NCI-H2029 (cell line): Measurements from ENCODE around the gene SOX8.
"Not testable (repeated sequence)": the region's sequence is repeated elsewhere in the genome, so short reads cannot be mapped to it uniquely, and the experiment has no call there.

Experiments used
- DNase-seq: peaks from one replicate; lab custom pipeline; 2025; lab: John Stamatoyannopoulos, UW

SOX8 gene

DNA sequence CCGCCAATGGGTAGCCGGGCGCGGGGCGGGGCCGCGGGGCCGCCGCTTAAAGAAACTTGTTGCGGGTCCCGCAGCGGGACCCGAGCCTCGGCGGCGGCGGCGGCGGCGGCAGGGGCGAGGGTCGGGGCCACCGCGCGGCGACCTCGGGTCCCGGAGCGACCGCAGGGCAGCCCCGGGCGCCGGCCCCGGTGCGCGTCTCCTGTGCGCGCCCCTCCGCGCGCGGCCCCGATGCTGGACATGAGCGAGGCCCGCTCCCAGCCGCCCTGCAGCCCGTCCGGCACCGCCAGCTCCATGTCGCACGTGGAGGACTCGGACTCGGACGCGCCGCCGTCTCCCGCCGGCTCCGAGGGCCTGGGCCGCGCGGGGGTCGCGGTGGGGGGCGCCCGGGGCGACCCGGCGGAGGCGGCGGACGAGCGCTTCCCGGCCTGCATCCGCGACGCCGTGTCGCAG is at the start of gene SOX8:
SOX8 (plus strand) TSS at position 76 of the 450 bp plus-strand sequence; CDS start at position 229, 153 bp downstream.
- DNase-seq = no peak

- no peak for DNase-seq
These were observed 48.7 kb upstream of the SOX8 start for GRCh38 chr16:932831-933330.

DNA sequence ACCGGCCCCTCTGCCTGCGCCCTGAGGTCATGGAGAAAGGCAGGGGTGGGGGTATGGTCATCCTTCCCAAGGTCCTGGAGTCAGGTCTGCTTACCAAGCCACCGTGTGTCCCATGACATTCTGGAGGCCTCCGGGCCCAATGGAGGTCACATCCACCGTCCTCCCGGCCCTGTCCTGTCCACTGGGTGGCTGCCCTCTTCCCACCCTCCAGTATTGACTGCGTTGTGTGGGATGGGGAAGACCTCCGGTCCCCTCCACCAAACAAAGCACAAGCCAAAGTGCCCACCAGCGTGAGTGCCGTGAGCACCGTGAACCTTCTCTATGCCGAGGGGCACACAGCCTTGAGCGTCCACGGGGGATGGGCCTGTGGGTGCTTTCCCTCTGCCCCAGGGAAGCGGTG is 48.0 kb upstream of the SOX8 start:
- no peak for DNase-seq

- no peak for DNase-seq
These were observed 47.4 kb upstream of the SOX8 start for GRCh38 chr16:934178-934577.

DNA sequence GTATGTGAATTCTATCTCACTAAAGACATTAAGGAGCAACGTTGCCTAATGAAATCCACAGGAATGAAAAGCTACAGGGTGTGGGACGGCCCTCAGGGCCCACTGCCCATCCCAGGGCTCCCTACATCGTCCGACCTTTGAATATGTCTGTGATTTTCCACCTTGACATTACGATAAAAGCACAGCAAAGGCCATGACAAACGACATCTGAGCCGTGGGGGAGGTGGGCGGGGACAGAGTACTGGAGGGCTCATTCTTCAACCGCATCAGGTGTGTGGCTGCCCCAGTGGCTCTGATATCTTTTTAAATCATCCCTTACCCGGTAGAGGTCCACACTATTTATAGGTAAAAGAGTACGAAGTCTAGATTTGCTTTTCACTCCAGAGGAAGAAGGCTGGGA is 45.9 kb upstream of the SOX8 start:
- DNase-seq = no peak

- no peak for DNase-seq
These were observed 44.3 kb upstream of the SOX8 start for GRCh38 chr16:937311-937710.

- DNase-seq = no peak
These were observed 43.8 kb upstream of the SOX8 start for GRCh38 chr16:937723-938122.

DNA sequence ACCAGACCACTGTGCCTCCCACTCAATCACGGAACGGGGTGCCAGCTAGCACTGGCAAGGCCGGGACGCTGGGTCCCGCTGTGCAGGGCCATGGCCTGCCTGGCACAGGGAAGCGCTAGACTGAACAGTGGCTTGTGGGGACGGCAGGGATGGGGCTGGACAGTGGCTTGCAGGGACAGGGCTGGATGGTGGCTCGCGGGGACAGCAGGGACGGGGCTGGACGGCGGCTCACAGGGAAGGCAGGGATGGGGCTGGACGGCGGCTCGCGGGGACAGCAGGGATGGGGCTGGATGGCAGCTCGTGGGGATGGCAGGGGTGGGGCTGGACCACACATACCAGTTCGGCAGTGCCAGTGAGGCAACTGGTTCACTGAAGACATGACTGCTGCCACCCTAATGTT is 43.4 kb upstream of the SOX8 start:
- no peak for DNase-seq

DNA sequence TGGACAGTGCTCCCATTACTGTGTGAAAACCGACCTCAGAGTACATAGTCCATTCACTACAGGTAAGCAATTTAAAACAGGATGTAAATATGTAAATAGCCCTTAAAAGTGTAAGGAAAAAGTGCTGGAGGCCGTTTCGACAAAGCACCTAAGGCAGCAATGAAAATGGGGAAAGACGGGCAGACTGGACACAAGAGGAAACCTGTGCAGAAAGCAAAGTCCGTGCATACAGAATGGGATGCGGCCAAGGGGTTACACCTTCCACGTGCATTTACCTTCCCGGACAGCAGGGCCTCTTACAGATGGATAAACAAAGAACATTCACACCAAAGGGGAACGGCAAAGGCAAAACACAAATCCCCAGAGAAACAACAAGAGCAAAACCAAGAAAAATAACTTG is 42.8 kb upstream of the SOX8 start:
- DNase-seq = no peak

- no peak for DNase-seq
These were observed 42.3 kb upstream of the SOX8 start for GRCh38 chr16:939311-939710.

DNA sequence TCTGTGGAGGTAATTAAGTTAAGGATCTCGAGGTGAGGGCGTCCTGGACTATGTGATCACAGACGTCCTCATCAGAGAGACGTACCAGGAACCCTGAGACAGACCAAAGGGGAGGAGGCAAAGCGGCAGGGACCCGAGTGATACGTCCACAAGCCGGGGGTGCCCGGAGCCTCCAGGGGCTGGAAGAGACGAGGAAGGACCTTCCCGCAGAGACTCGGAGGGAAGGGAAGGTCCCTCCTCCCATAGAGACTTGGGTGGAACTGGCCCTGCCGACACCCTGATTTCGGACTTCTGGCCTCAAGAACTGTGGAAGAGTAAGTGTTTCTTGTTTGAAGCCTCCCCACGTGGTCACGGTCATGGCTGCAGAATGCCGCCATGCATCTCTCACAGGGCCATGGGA is 41.6 kb upstream of the SOX8 start:
- no peak for DNase-seq

- no peak for DNase-seq
These were observed 39.0 kb upstream of the SOX8 start for GRCh38 chr16:942436-943060.

DNA sequence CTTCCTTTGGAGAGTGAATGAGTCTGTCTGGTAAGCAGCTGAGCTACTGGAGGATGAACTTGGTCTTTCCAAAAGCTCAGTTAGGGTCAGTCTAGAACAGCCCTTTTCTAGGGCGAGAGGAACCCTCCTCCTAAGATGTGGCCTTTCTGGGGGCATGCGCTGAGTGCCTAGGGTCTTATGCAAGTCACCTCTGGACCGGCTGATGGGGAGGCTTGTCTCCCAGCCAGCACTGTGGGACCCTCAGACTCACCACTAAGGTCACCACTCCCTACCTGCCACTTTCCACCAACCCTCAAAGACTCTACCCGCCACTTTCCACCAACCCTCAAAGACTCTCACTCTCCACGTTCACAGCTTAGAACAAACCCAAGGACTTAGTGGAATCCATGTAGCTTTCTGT is 37.6 kb upstream of the SOX8 start:
- no peak for DNase-seq

- DNase-seq = no peak
These were observed 36.1 kb upstream of the SOX8 start for GRCh38 chr16:945271-946047.

- no peak for DNase-seq
These were observed 35.5 kb upstream of the SOX8 start for GRCh38 chr16:946048-946395.

DNA sequence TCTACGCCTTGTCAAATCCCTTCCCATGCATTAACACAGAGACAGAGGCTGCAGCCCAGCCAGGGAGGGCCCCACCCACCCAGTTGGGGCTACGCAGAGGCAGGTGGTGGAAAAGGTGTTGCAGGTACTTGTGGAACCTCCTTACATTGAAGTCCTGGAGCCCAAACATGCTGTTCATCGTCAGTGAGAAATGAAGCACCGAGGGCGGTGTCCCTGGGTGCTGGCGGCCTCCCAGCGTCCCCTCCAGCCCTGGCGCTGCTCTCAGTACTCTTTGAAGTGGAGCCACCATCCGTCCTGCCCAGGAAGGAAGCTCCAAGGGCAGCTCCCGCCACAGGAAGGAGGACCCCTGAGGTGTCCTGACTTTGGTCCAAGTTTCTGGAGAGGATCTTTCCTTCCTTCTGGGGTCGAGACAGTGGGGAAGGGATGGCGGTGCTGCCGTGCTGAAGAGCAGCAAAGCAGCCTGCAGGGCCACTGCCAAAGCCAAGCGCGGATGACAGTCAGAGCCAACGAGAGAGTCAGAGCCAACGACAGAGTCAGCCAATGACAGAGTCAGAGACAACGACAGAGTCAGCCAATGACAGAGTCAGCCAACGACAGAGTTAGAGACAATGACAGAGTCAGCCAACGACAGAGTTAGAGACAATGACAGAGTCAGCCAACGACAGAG is 34.2 kb upstream of the SOX8 start:
- no peak for DNase-seq

GRCh38 chr16:947922-948303 is 33.7 kb upstream of the SOX8 start:
- DNase-seq = not testable (repeated sequence)

DNA sequence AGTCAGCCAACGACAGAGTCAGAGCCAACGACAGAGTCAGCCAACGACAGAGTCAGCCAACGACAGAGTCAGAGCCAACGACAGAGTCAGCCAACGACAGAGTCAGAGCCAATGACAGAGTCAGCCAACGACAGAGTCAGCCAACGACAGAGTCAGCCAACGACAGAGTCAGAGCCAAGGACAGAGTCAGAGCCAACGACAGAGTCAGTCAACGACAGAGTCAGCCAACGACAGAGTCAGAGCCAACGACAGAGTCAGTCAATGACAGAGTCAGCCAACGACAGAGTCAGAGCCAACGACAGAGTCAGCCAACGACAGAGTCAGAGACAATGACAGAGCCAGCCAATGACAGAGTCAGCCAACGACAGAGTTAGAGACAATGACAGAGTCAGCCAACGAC is 32.8 kb upstream of the SOX8 start:
- not testable (repeated sequence) for DNase-seq

DNA sequence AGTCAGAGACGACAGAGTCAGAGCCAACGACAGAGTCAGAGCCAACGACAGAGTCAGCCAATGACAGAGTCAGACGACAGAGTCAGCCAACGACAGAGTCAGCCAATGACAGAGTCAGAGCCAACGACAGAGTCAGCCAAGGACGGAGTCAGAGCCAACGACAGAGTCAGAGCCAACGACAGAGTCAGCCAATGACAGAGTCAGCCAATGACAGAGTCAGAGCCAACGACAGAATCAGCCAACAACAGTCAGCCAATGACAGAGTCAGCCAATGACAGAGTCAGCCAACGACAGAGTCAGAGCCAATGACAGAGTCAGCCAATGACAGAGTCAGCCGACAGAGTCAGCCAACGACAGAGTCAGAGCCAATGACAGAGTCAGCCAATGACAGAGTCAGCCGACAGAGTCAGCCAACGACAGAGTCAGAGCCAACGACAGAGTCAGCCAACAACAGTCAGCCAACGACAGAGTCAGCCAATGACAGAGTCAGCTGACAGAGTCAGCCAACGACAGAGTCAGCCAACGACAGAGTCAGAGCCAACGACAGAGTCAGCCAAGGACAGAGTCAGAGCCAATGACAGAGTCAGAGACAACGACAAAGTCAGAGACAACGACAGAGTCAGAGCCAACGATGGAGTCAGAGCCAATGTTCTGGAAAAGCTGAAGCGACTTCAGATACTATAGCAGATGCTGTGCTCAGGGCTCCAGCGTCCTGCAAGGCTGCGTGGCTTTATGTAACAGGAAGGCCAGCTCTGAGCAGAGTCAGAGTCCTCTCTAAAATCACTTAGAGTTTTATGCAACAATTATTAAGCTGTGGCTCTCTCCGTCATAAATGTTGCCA is 30.6 kb upstream of the SOX8 start:
- DNase-seq = not testable (repeated sequence)

- no peak for DNase-seq
These were observed 29.8 kb upstream of the SOX8 start for GRCh38 chr16:951660-952301.

GRCh38 chr16:952321-952720 is 29.2 kb upstream of the SOX8 start:
- DNase-seq = no peak

GRCh38 chr16:953818-954217 is 27.8 kb upstream of the SOX8 start:
- DNase-seq = not testable (repeated sequence)
